ENCODE measurements around the gene ZNF205.

Gene ZNF205

GRCh38 chr16:3085868-3086595 is 26.4 kb upstream of the ZNF205 start:
- DNase-seq, result no peak

- peak; percentile 23 for DNase-seq
Measured at GRCh38 chr16:3086596-3087242, 25.7 kb upstream of the ZNF205 start.

- DNase-seq, result peak; percentile 36
Measured at GRCh38 chr16:3087243-3088235, 24.8 kb upstream of the ZNF205 start.

GRCh38 chr16:3088450-3088849 is 23.9 kb upstream of the ZNF205 start:
- no peak for DNase-seq

GRCh38 chr16:3088925-3089716 is 23.3 kb upstream of the ZNF205 start:
- DNase-seq, result no peak

- no peak for DNase-seq
Measured at GRCh38 chr16:3089717-3090592, 22.4 kb upstream of the ZNF205 start.

GRCh38 chr16:3091551-3091950 is 20.8 kb upstream of the ZNF205 start:
- DNase-seq, result no peak

- no peak for DNase-seq
Measured at GRCh38 chr16:3092501-3092941, 19.9 kb upstream of the ZNF205 start.

GRCh38 chr16:3094289-3095027 is 17.9 kb upstream of the ZNF205 start:
- DNase-seq, result peak; percentile 72

- peak; percentile 84 for DNase-seq
Measured at GRCh38 chr16:3095869-3096268, 16.5 kb upstream of the ZNF205 start.

GRCh38 chr16:3096362-3096761 is 16.0 kb upstream of the ZNF205 start:
- no peak for DNase-seq

- no peak for DNase-seq
Measured at GRCh38 chr16:3097266-3097665, 15.1 kb upstream of the ZNF205 start.

GRCh38 chr16:3098459-3099394 is 13.7 kb upstream of the ZNF205 start, which contains the start of gene ZSCAN10:
Gene ZSCAN10 (minus strand): TSS chr16:3099294. CDS start chr16:3092937, 6,357 bp downstream.
- DNase-seq, result no peak

GRCh38 chr16:3099395-3099731 is 13.0 kb upstream of the ZNF205 start:
- no peak for DNase-seq

GRCh38 chr16:3099732-3100499 is 12.5 kb upstream of the ZNF205 start:
- peak; percentile 96 for DNase-seq

GRCh38 chr16:3101018-3101840 is 11.2 kb upstream of the ZNF205 start:
- peak; percentile 82 for DNase-seq

- peak; percentile 57 for DNase-seq
Measured at GRCh38 chr16:3101841-3102470, 10.4 kb upstream of the ZNF205 start.

Measured in activated CD4-positive, alpha-beta T cell treated with anti-CD3 and anti-CD28 coated beads, Interleukin-10, Interleukin-2, amounts not matched to agents 100 ng/mL and 50 ng/mL, durations not matched to agents 16 hours and 8 hours (primary cell).